ENCODE data around the gene HP1BP3. TPM values are rescaled to one million over a fixed set of nuclear protein-coding genes. Genes with fewer than 3 reads are reported as not detected.
"Not testable (repeated sequence)": the region's sequence is repeated elsewhere in the genome, so short reads cannot be mapped to it uniquely, and the experiment has no call there.

The HP1BP3 gene
- total RNA-seq, 4 donors from 2014 or later, result 222 to 491 (median 311) TPM

DNA sequence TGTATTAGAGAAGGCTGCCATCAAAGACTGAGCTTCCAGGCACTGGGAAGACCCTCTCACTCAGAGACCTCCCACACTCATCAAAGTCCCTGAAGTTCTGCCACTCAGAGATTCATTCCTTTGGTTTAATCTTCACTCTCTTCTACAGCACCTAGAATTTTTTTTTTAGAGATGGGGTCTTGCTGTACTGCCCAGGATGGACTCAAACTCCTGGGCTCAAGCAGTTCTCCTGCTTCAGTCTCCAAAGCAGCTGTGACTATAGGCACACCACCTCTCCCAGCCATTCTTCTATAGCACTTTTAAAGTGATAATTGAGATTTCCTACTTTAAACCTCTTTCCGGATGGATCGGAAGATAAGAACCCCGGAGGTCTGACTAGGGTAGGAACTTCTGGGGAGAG is 3.7 kb upstream of the HP1BP3 start:
- peaks cover 0 to 8% (median 5%) of the 10 kb centered on the region in 4 donors for H3K4me1 ChIP-seq
- 92 to 97% methylated on average over 3 of the region's 3 CpGs for WGBS, 2 donors
- H3K27ac ChIP-seq, result no peak overlapping the region
- no peak for DNase-seq (ENCODE audit: low spot score in 2 of 2)
- H3K4me3 ChIP-seq, result no peak overlapping the region
- TF ChIP-seq POLR2A (IDR thresholded peaks at IDR 0.05), result no peak
- TF ChIP-seq, protein P1, sequence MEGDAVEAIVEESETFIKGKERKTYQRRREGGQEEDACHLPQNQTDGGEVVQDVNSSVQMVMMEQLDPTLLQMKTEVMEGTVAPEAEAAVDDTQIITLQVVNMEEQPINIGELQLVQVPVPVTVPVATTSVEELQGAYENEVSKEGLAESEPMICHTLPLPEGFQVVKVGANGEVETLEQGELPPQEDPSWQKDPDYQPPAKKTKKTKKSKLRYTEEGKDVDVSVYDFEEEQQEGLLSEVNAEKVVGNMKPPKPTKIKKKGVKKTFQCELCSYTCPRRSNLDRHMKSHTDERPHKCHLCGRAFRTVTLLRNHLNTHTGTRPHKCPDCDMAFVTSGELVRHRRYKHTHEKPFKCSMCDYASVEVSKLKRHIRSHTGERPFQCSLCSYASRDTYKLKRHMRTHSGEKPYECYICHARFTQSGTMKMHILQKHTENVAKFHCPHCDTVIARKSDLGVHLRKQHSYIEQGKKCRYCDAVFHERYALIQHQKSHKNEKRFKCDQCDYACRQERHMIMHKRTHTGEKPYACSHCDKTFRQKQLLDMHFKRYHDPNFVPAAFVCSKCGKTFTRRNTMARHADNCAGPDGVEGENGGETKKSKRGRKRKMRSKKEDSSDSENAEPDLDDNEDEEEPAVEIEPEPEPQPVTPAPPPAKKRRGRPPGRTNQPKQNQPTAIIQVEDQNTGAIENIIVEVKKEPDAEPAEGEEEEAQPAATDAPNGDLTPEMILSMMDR (IDR thresholded peaks at IDR 0.05), result no peak
- no peak for TF ChIP-seq EP300 (IDR thresholded peaks at IDR 0.05)
- no peaks in the 10 kb centered on the region for H3K27me3 ChIP-seq
- no peaks in the 10 kb centered on the region for H3K9me3 ChIP-seq
- no peaks in the 10 kb centered on the region for H3K36me3 ChIP-seq

DNA sequence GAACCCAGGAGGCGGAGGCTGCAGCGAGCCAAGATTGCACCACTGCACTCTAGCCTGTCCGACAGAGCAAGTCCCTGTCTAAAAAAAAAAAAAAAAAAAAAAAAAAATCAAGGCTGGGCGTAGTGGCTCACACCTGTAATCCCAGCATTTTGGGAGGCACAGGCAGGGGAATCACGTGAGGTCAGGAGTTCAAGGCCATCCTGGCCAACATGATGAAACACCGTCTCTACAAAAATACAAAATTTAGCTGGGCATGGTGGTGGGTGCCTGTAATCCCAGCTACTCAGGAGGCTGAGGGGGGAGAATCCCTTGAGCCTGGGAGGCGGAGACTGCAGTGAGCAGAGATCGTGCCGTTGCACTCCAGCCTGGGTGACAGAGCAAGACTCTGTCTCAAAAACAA is 2.5 kb upstream of the HP1BP3 start:
- not testable (repeated sequence) for H3K27ac ChIP-seq

DNA sequence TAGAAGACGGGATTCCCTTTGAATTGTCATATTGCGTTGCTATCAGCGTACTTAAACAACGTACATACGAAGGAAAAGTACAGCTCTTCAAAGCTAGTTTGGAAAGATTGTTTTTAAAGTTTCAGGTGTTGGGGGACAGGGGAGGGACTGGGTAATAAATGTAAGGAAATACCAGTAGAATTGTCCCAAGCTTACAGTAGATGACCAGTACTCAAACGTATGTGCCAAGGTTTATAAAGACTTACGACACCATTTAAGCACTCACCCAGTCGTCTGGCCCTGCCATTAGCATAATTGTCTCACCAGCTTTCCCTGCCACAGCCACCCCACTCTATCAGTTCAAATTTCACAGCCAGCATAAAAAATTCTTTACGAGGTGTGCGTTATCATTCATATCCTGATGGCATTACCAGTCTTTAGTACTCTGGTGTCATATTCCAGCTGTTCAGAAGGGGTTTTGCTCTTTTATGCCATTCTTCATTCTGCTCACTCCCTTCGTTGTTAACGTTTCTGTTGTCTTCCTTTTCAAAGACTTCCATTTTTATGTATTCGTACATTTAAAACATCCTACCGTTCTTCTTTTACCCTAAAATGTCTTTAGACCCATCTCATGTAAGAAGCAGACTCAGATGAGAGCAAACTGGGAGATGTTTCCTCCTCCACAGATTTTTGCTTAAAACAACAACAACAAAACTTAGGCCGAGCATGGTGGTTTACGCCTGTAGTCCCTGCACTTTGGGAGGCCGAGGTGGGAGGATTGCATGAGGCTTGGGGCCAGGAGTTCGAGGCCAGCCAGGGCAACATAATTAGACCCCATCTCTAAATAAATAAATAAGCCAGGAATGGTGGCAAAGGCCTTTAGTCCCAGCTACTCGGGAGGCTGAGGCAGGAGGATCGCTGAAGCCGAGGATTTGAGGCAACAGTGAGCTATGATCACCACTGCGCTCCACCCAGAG is 1.0 kb upstream of the HP1BP3 start:
- 40 to 41% methylated on average over 22 of the region's 22 CpGs for WGBS, 2 donors
- H3K36me3 ChIP-seq, result no peaks in the 10 kb centered on the region
- H3K4me1 ChIP-seq, result peaks cover 4 to 34% (median 13%) of the 10 kb centered on the region in 4 donors
- peak overlapping the region; percentile 69 to 96 (median 90) for H3K4me3 ChIP-seq
- no peaks in the 10 kb centered on the region for H3K27me3 ChIP-seq
- no peak for TF ChIP-seq EP300 (IDR thresholded peaks at IDR 0.05)
- H3K27ac ChIP-seq, result peak overlapping the region; percentile 96 to 99 (median 98)
- no peaks in the 10 kb centered on the region for H3K9me3 ChIP-seq
- DNase-seq (ENCODE audit: low spot score in 2 of 2), result no peak

More for the DNA sequence above, 2.5 kb upstream of the HP1BP3 start:
- H3K4me3 ChIP-seq; DNase-seq (ENCODE audit: low spot score in 2 of 2); H3K27me3 ChIP-seq; H3K36me3 ChIP-seq; H3K9me3 ChIP-seq: not testable (repeated sequence)
- 89 to 95% methylated on average over 9 of the region's 9 CpGs for WGBS, 2 donors
- H3K4me1 ChIP-seq, result peaks cover 4 to 19% (median 10%) of the 10 kb centered on the region in 4 donors

DNA sequence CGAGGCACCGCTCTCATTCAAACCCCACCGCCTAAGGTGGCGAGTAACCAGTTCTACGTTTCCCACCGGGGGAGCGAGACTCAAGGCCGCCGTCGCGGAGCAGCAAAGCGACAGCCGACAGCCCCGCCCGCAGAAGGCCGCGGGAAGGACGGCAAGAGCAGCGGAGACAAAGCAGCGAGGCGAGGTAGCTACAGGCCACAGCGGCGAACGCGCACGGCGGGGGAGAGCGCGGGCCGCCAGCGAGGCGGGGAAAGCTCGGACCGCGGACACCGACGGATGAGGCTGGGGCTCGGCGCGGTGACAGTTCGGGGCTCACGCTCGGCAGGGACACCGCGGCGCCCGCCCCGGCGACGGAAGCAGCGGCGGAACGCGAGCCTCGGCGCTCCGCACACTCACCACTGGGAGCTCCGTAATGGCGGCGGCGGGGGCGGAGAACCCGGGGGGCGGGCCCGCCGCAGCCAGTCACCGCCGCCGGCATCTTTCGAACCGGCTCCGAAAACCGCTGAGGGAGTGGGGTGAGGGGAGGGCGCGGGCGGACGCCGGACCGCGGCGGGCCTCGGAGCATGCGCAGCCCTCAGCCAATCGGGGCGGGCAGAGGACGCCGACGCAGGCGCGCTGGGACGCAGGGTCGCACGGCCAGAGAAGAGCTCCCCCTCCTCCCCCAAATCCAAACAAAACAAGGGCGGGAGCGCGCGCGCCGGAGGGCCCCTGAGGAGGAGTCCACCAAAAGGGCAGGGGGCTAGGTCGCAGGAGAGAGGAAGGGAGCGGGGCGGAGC is 666 bp downstream of the HP1BP3 start:
- TF ChIP-seq POLR2A (IDR thresholded peaks at IDR 0.05) (peak; percentile 38 to 80), EP300 (IDR thresholded peaks at IDR 0.05) (peak in 1 of 2 donors; percentile 85)
- TF ChIP-seq, protein P1 (IDR thresholded peaks at IDR 0.05), result peak in 2 of 5 experiments; percentile 12 to 29
- DNase-seq (ENCODE audit: low spot score in 2 of 2), result peak; percentile 85
- 1% methylated on average over 45 to 54 of the region's 102 CpGs for WGBS, 2 donors
- Histone ChIP-seq H3K27ac (peak overlapping the region; percentile 96 to 99 (median 98)), H3K4me1 (peaks cover 4 to 50% (median 14%) of the 10 kb centered on the region in 4 donors), H3K9me3 (no peaks in the 10 kb centered on the region), H3K27me3 (no peaks in the 10 kb centered on the region), H3K4me3 (peak overlapping the region; percentile 56 to 96 (median 90)), H3K36me3 (no peaks in the 10 kb centered on the region)

DNA sequence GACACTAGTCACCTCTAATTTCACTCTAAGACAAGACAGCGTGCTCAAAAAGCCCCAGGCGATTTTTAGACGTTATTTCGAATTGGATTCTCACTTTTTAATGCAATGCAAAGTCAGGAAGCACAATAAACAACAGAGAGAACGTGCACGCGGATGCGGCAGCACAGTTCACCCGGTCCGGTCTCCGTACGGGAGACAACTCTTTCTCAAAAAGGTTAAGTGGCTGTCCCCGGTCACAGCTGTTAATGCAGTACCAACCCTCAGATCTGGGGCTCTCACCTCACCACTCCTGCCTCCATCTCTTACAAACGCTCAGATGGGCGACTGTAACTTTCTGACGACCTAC is 1.2 kb downstream of the HP1BP3 start:
- Histone ChIP-seq H3K36me3 (no peaks in the 10 kb centered on the region), H3K4me3 (peak overlapping the region; percentile 56 to 96 (median 90)), H3K27ac (peak overlapping the region; percentile 96 to 99 (median 98)), H3K27me3 (no peaks in the 10 kb centered on the region), H3K9me3 (no peaks in the 10 kb centered on the region), H3K4me1 (peaks cover 4 to 55% (median 17%) of the 10 kb centered on the region in 4 donors)
- no peak for TF ChIP-seq EP300 (IDR thresholded peaks at IDR 0.05)
- TF ChIP-seq, protein P1 (IDR thresholded peaks at IDR 0.05), result no peak
- no peak for TF ChIP-seq POLR2A (IDR thresholded peaks at IDR 0.05)
- DNase-seq (ENCODE audit: low spot score in 2 of 2), result no peak
- WGBS, 2 donors, result 0% methylated on average over 16 of the region's 16 CpGs
